Renal cortical epithelial cell (primary cell): ENCODE measurements around the gene NOL3. TPM values are rescaled to one million over a fixed set of nuclear protein-coding genes. Genes with fewer than 3 reads are reported as not detected.

Experiments used
- DNase-seq: peaks from one replicate; pipeline ENCODE4 v3.0.0-alpha.2; 2011; ENCODE audit warnings: low read depth
- total RNA-seq: library from RNA; depleted of rRNA; stranded (reverse); fragments of >200 nt; gene quantifications from 2 replicates; pipeline ENCODE4 v1.2.3, GENCODE V29; 2014

NOL3 gene
- total RNA-seq, 1 donor from 2014 or later, result 26.2 TPM

DNA sequence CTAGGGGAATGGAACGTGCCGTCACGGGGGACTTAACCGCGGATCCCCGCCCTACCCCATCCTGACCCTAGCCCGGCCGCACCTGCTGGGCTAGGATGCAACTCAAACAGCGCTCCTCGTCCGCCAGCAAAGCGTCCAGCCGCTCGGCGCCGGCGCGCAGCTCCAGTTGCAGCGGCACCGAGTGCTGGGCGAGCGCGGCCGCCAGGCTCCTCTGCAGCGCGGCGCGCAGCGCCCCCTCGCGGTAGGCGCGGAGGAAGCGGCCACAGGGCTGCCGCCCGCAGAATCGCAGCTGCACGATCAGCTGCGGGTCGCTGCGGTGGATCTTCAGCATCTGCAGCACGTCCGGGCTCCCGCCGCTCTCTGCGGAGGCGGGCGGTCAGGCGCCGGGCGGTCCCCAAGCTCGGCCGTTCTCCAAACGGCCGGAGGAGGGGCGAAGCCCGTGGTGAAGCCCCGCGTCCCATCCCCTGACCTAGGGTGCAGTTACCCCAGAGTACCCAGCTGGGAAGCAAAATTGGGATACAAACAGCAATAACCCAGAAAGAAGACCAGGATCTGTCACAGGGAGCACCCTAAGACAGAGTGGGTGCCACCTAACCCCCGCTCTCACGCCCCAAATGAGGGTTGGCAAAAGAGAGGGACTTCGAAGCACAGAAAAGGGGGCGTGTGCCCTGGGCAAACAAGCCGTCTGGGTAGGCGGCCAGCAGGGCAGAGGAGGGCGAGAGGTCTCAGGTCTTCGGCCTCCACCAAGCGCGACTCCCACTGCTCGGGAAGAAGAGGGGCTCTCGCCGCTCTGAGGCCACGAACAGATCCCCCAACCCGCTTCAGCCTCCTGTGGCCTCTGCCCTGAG lies 14.8 kb upstream of the NOL3 start:
- peak; percentile 28 for DNase-seq

DNA sequence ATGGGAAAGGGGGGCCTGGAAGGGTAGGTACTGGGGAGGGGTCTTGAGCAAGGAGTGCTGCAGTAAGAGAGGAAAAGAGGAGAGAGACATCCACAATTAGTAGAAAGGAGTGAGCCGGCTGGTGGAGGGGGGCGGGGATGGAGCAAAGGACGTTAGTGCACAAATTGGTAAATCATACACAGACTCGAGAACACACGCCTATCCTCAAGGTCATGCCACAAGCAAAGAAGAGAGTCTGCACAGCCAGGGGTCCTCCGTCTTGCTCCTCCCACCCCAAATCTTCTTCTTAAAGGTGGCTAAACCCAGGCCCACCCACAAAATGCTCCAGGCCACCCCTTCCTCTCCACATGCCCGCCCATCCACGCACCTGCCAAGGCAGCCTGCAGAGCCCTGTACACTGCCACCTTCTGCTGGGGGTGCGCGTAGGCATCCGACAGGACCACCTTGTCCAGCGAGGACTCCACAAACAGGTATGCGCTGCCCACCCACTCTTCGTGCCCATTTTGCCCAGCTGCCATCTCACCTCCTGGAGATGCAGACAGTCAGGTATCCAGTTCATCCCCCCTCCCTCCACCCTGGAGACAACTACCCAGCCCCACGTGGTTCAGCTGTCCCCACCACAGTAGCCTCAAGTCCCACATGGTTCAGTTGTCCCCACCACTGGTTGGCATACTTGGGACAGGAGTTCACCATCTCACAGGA lies 14.0 kb upstream of the NOL3 start:
- DNase-seq, result no peak

GRCh38 chr16:67157106-67157748 lies 13.1 kb upstream of the NOL3 start:
- no peak for DNase-seq

DNA sequence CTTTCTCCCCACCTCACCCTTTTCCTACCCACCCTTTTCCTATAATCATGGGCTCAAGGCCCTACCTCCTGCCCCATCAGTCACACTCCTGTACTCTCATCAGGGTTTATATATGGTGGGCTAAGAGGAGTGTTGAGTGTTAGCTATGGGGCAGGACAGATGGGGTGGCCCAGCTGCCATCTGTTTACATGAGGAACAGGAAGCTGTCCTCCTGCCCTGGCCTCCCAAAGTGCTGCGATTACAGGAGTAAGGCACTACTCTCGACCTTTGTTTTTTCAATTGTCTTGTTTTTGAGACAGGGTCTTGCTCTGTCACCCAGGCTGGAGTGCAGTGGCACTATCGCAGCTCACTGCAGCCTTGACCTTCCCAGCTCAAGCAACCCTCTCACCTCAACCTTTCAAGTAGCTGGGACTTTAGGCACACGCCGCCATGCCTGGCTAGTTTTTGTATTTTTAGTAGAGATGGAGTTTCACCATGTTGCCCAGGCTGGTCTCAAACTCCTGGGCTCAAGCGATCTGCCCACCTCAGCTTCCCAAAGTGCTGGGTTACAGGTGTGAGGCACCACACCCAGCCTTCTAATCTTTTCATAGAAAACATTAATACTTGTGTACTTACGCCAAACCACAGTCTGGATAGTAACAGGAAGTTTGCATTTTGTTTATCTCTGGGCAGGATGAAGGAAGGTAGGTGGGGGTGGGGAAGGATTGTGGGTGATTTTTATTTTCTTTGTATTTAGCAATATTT lies 12.3 kb upstream of the NOL3 start:
- no peak for DNase-seq

DNA sequence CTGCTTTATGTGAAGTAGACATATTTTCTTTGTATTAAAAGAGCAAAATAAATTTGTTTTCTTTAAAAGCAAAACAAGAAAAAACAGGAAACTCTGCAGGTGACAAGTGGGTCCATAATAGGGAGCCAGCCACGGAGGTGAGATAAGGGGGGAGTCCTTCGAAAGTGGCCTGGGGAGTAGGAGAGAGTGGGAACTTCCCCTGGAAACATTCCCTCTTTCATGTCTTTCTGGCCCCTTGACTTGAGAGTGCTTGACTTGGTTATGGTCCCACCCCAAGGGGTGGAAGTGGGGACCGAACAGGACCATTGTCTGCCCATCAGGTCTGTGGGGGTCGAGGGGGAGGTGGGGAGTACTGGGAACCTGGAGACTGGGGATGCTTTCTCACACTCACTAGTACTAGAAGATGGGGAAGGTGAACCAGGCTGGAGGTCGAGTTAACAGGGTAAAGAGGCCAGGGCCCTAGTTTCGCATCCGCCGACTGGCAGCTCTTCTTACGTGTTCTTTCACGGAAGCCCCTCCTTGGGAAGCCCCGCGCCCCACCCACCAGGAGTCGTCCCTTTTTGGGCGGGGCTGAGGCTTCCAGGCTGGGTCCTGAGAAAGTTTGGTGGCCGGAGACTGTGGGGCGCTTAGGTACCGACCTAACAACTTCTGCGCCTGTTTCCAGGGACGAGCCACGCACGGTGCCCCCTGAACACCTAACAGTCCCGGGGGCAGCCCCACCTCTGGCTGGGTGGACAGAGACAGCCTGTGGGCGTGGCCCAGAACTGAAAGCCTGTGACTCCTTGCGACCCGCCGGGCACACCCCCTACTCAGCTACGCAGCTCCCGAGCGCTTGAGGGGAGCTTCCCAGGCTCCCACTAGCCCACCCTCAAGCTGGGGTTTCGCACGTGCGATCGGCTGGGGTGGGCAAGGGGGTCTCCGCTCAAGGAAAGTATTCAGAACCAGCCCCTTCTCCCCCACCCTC lies 11.4 kb upstream of the NOL3 start:
- no peak for DNase-seq

GRCh38 chr16:67161595-67162058 lies 8.7 kb upstream of the NOL3 start:
- no peak for DNase-seq

DNA sequence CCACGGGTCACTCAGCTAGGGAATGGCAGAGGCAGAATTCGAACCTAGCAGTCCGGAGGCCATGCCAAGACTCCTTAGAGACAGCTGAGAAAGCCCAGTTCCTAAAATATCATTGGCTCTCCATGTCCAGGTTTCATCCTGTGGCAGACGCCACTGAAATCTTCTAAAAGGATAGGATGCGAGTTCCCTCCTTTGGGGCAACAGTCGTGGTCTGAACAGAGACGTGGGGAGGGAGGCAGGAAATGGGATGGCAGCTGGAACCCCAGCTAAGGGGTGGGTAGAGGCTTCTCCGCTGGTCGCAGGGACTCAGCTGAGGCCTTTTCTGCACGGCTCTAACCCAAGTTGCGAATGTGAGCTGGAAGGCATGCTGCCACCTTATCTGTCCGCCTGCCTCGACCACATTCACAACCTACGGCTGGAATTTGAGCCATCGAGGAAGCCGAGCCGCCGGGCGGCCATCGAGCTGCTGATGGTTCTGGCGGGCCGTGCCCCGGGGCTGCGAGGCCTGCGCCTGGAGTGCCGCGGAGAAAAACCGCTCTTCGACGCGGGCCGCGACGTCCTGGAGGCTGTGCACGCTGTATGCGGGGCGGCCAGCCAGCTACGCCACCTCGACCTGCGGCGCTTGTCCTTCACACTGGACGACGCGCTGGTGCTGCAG lies 7.7 kb upstream of the NOL3 start:
- no peak for DNase-seq

DNA sequence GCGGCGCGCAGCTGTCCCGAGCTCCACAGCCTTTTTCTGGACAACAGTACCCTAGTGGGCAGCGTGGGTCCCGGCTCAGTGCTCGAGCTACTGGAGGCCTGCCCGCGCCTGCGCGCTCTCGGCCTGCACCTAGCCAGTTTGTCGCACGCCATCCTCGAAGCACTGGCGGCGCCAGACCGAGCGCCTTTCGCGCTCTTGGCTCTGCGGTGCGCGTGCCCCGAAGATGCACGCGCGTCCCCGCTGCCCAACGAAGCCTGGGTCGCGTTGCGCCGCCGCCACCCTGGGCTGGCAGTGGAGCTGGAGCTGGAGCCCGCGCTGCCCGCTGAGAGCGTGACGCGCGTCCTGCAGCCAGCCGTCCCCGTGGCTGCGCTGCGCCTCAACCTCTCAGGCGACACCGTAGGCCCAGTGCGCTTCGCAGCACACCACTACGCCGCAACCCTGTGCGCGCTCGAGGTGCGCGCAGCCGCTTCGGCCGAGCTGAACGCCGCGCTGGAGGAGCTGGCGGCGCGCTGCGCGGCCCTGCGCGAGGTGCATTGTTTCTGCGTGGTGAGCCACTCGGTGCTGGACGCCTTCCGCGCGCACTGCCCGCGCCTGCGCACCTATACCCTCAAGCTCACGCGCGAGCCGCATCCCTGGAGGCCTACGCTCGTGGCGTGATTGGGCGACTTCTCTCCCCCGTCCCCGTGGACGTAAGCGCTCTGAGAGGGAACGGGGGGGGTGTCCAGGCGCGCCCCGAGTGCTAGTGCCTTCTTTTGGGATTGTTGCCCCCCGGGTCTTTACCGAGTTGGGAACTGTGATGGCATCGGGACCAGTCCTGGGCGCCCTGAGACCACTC lies 7.0 kb upstream of the NOL3 start:
- no peak for DNase-seq

DNA sequence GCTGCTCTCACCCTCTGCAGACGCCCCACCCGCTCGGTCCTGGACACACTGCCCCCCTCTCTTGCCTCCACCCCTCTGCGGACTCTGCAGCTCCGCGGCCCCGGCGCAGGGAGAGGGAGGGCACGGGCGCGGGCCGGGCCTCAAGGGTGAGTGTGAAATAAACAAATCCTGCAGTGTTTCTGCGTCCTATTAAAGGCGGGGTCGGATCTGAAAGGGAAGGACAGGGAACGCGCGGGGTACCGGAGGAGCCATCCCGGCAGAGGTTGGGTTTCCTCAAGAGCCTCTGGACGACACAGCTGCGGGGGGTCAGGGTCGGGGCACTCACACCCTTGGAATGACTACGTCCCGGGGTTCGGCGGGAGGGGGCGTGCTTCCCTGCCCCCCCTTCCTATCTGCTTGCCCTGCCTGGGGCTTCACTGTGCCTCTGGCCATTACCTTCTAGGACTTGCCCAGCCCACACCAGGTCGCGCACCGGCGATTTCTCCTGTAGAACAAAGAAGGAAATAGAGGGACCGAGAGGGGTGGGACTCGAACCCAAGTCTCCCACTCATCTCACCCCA lies 6.3 kb upstream of the NOL3 start:
- DNase-seq, result no peak

GRCh38 chr16:67164599-67165061 lies 5.7 kb upstream of the NOL3 start, which contains the start of gene HSF4:
TSS of gene HSF4 (plus strand) at chr16:67164745. CDS start at chr16:67164812, 67 bp downstream.
- DNase-seq, result no peak

DNA sequence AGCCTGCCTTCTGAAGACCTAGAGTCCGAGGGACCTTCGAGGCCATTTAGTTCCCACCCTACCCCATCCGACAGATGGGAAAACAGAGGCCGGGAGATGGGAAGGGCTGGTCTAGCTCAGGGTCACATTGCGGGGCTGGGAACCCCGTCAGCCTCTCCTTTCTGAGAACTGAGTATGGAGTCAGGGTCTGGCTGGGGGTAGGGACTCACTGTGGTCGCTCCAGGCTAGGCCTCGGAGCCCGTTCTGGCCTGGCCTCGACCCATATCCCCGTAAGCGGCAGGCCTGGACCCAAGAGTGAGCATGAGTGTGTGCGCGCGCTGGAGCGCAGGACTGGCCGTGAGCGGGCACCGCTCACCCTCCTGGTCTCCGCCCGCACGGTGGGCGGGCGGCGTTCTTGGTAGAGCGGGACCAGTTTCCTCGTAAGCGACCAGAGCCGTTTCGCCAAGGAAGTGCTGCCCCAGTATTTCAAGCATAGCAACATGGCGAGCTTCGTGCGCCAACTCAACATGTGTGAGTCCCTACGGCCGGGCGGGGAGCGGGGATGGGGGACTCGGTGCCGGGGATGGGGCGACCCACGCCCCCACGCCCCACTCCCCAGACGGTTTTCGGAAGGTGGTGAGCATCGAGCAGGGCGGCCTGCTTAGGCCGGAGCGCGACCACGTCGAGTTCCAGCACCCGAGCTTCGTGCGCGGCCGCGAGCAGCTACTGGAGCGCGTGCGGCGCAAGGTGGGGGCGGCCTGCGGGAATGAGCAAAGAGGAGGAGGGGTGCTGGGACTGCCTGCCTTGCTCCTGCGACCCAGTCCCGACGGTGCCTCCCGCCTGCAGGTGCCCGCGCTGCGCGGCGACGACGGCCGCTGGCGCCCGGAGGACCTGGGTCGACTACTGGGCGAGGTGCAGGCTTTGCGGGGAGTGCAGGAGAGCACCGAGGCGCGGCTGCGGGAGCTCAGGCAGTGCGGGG lies 4.9 kb upstream of the NOL3 start:
- no peak for DNase-seq

DNA sequence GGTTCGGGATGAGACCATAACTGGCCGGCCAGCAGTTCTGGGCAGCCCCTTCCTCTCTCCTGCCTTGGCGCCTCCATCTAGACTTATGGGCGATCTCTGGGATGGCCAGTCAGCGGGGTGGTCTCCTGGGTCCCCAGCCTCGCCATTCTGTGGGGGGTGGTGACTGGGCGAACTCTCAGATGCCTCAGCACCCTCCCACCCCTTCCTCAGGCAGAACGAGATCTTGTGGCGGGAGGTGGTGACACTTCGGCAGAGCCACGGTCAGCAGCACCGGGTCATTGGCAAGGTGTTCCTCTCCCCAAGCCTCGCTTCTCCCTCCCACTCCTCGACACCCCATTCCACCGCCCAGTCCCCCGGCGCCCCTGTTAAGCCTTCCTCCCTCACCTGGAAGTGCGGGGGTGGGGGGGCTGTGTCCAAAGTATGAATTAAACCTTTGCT lies 4.2 kb upstream of the NOL3 start:
- no peak for DNase-seq

GRCh38 chr16:67166598-67167168 lies 3.7 kb upstream of the NOL3 start:
- no peak for DNase-seq

DNA sequence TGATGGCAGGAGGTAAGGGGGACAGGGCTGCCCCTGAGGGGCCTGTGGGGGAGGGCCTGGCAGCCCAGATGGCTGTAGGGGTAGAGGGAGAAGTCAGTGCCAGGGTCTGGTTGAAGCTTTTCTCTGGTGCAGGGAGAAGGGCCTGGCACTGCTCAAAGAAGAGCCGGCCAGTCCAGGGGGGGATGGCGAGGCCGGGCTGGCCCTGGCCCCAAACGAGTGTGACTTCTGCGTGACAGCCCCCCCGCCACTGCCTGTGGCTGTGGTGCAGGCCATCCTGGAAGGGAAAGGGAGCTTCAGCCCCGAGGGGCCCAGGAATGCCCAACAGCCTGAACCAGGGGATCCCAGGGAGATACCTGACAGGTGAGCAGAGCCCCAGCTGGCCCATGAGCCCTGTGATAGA lies 2.8 kb upstream of the NOL3 start:
- DNase-seq, result no peak

DNA sequence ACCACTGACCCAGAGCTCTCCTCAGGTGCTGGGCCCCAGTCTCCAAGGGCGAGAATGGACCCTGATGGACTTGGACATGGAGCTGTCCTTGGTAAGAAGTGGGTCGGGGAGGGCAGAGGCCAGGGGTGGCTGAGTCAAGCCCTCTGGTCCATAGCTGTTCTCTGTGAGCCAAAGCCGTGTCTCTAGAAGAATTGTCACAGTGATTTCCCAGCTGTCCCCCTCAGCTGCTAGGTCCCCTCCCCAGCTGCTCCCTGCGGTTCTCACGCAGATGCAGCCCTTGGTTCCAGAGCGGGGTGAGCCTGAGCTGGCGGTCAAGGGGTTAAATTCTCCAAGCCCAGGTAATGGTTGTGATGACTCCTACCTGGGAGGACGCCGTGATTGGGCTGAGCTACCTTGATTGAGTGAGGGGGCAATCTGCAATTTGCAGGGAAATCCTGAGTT lies 1.3 kb upstream of the NOL3 start:
- no peak for DNase-seq

DNA sequence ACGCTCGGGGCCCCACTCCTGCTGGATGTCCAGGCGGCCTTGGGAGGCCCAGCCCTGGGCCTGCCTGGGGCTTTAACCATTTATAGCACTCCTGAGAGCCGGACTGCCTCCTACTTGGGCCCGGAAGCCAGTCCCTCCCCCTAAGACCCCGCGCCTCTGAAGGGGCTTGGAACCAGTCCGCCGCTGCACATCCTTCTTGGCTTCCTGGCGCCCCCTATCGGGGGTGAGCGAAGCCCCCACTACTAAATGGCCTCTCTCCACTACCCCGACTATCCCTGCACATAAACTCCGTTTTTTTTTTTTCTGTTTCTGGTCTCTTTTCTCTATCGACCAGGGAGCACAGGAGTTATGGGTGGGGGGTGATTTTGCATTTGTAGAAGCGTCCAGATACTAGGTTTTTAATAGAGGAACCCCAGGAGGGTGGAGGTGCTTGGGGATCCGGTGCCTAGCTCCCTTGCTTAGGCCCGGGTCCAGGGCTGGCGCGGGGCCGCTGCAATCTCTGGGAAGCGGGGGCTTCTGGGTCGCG lies 633 bp upstream of the NOL3 start:
- DNase-seq, result no peak
